Measurements from ENCODE around the gene MTCL1. TPM values are rescaled to one million over a fixed set of nuclear protein-coding genes. Genes with fewer than 3 reads are reported as not detected.

The MTCL1 gene
- total RNA-seq, 1 donor from 2014 or later: 48.7 TPM

GRCh38 chr18:8847066-8847755 lies 141.9 kb downstream of the MTCL1 start:
- TF ChIP-seq, protein P1, sequence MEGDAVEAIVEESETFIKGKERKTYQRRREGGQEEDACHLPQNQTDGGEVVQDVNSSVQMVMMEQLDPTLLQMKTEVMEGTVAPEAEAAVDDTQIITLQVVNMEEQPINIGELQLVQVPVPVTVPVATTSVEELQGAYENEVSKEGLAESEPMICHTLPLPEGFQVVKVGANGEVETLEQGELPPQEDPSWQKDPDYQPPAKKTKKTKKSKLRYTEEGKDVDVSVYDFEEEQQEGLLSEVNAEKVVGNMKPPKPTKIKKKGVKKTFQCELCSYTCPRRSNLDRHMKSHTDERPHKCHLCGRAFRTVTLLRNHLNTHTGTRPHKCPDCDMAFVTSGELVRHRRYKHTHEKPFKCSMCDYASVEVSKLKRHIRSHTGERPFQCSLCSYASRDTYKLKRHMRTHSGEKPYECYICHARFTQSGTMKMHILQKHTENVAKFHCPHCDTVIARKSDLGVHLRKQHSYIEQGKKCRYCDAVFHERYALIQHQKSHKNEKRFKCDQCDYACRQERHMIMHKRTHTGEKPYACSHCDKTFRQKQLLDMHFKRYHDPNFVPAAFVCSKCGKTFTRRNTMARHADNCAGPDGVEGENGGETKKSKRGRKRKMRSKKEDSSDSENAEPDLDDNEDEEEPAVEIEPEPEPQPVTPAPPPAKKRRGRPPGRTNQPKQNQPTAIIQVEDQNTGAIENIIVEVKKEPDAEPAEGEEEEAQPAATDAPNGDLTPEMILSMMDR (conservative IDR thresholded peaks at IDR 0.05): no peak

GRCh38 chr18:8847900-8848299 lies 142.5 kb downstream of the MTCL1 start:
- no peaks in the 10 kb centered on the region for H3K9me3 Mint-ChIP-seq
- DNase-seq (ENCODE audit: extremely low spot score, unreplicated experiment): no peak
- peaks cover 5% of the 10 kb centered on the region for H3K4me1 Mint-ChIP-seq (ENCODE audit: unreplicated experiment)
- H3K4me3 Mint-ChIP-seq: no peak overlapping the region
- H3K27me3 Mint-ChIP-seq: no peaks in the 10 kb centered on the region
- H3K27ac Mint-ChIP-seq: peak overlapping the region; percentile 89
- TF ChIP-seq, protein P1 (conservative IDR thresholded peaks at IDR 0.05): no peak
- H3K36me3 Mint-ChIP-seq: no peaks in the 10 kb centered on the region

More at GRCh38 chr18:8847066-8847755, 141.9 kb downstream of the MTCL1 start:
- DNase-seq (ENCODE audit: extremely low spot score, unreplicated experiment): no peak
- no peak overlapping the region for H3K4me3 Mint-ChIP-seq
- peaks cover 5% of the 10 kb centered on the region for H3K4me1 Mint-ChIP-seq (ENCODE audit: unreplicated experiment)
- no peaks in the 10 kb centered on the region for H3K36me3 Mint-ChIP-seq
- peaks cover under 1% of the 10 kb centered on the region for H3K9me3 Mint-ChIP-seq
- H3K27ac Mint-ChIP-seq: peak overlapping the region; percentile 89
- H3K27me3 Mint-ChIP-seq: no peaks in the 10 kb centered on the region

GRCh38 chr18:8848541-8848940 lies 143.2 kb downstream of the MTCL1 start:
- Mint-ChIP-seq H3K4me1 (ENCODE audit: unreplicated experiment) (peaks cover 5% of the 10 kb centered on the region), H3K27ac (no peak overlapping the region), H3K36me3 (no peaks in the 10 kb centered on the region), H3K27me3 (no peaks in the 10 kb centered on the region), H3K9me3 (no peaks in the 10 kb centered on the region), H3K4me3 (no peak overlapping the region)
- TF ChIP-seq, protein P1 (conservative IDR thresholded peaks at IDR 0.05): no peak
- DNase-seq (ENCODE audit: extremely low spot score, unreplicated experiment): no peak

- DNase-seq (ENCODE audit: extremely low spot score, unreplicated experiment): no peak
- Mint-ChIP-seq H3K4me3 (no peak overlapping the region), H3K9me3 (no peaks in the 10 kb centered on the region), H3K27ac (no peak overlapping the region), H3K36me3 (no peaks in the 10 kb centered on the region), H3K27me3 (no peaks in the 10 kb centered on the region), H3K4me1 (ENCODE audit: unreplicated experiment) (peaks cover 14% of the 10 kb centered on the region)
- TF ChIP-seq, protein P1 (conservative IDR thresholded peaks at IDR 0.05): no peak
These were observed 144.3 kb downstream of the MTCL1 start for GRCh38 chr18:8849696-8850095.

- H3K9me3 Mint-ChIP-seq: no peaks in the 10 kb centered on the region
- TF ChIP-seq, protein P1 (conservative IDR thresholded peaks at IDR 0.05): no peak
- no peak for DNase-seq (ENCODE audit: extremely low spot score, unreplicated experiment)
- H3K27me3 Mint-ChIP-seq: no peaks in the 10 kb centered on the region
- H3K27ac Mint-ChIP-seq: no peak overlapping the region
- H3K36me3 Mint-ChIP-seq: no peaks in the 10 kb centered on the region
- peaks cover 18% of the 10 kb centered on the region for H3K4me1 Mint-ChIP-seq (ENCODE audit: unreplicated experiment)
- no peak overlapping the region for H3K4me3 Mint-ChIP-seq
These were observed 146.3 kb downstream of the MTCL1 start for GRCh38 chr18:8851659-8852058.
